ENCODE results near the gene LRRC10B.
A peak's percentile ranks its signal among the peaks of the same experiment; 100 is the strongest.
"Not testable (repeated sequence)": the region's sequence is repeated elsewhere in the genome, so short reads cannot be mapped to it uniquely, and the experiment has no call there.

LRRC10B gene

GRCh38 chr11:61507962-61508861 is at the start of gene LRRC10B:
Gene LRRC10B, plus strand, starts transcription at chr11:61508749. Its CDS starts 250 bp downstream, at chr11:61508999.
- peak; percentile 31 to 48 (median 33) for DNase-seq

DNA sequence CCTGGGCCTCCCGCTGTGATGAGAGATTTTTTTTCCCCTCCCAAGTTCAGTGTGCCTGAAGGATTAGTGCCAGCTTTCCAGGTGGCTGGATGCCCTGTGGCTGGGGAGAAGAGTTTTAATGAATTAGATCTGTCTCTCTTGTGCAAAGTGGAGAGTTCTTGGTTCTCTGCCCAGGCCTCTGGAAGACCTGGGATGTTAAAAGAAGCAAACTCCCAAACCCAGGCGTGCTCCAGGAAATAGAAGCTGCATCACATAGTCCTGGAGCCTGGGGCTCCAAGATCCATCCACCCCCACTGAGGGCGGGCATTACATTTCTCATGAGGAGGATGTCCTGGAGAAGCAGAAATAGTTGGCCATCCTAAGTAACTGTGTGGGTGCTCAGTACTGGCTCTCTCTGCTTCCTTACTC is 48.1 kb upstream of the LRRC10B start:
- no peak for DNase-seq

- no peak for DNase-seq
Measured at GRCh38 chr11:61460986-61461385, 47.6 kb upstream of the LRRC10B start.

- DNase-seq, result not testable (repeated sequence)
Measured at GRCh38 chr11:61467602-61468001, 40.9 kb upstream of the LRRC10B start.

- no peak for DNase-seq
Measured at GRCh38 chr11:61468002-61468401, 40.5 kb upstream of the LRRC10B start.

DNA sequence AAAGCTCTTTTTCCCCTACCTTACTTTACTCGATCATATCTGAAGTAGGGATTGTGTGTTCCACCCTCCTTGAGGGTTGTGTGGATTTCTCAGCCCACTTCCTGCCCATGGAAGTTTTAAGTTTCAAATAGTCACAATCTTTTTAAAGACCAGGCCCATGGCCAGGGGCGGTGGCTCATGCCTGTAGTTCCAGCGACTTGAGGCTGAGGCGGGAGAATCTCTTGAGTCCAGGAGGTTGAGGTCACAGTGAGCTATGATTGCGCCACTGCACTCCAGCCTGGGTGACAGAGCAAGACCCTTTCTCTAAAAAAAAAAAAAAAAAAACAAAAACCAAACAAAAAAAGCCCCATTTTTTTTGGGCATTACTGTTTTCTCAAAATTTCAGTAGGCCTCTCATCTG is 36.3 kb upstream of the LRRC10B start:
- no peak for DNase-seq

DNA sequence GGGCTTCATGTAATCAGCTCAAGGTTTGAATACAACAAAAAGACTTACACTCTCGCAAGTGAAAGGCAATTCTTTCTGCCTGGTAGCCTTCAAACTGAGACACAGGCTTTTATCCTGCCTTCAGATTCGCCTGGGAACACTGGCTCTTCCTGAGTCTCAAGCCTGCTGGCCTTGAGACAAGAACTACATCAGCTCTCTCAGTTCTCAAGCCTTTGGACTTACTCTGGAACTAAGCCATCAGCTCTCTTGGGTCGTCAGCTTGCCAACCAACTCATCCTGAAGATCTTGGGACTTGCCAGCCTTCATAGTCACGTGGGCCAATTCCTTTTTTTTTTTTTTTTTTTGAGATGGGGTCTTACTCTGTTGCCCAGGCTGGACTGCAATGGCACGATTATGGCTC is 35.7 kb upstream of the LRRC10B start:
- DNase-seq, result no peak

GRCh38 chr11:61473370-61474012 is 35.1 kb upstream of the LRRC10B start:
- DNase-seq, result peak in 2 of 3 donors; percentile 13 to 25

GRCh38 chr11:61474013-61474643 is 34.4 kb upstream of the LRRC10B start:
- no peak for DNase-seq

DNA sequence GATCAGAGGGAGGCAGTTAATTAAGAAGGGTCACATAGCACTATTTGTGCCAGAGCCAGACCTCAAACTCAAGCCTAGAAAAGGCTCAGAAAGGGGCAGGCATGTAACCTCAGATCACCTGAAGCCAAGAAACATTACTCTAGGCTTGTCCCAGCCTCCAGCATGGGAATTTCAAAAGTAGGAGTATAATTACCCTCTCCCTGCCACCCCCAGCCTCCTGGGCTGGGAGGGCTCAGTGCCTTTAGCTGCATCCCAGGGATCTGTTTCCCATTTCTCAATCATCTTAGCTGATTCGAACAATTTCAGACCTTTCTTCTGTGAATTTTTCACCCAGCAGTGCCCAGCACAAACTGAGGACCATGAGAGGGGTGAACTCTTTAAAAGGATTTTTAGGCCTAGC is 33.1 kb upstream of the LRRC10B start:
- DNase-seq, result no peak

- peak; percentile 22 to 50 (median 41) for DNase-seq
Measured at GRCh38 chr11:61476371-61476770, 32.2 kb upstream of the LRRC10B start.

DNA sequence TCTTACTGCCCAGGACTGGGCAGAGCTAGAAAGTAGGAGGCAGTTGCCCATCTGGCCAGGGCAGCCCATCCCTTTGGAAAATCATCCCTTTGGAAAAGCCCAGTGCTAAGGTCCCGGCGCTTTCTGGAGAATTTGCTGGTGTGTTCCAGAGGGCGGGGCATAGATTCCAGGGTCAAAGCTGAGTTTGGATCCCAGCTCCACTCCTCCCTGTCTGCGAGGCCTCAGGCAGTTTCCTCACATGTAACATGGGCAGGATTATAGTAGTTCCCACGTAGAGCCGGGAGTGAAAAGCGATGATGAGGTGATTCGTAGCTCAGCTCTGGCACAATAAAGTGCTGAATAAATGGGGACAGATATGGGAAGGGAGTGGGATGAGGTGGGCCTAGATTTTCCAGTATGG is 31.4 kb upstream of the LRRC10B start:
- no peak for DNase-seq

GRCh38 chr11:61477727-61478148 is 30.8 kb upstream of the LRRC10B start:
- peak; percentile 38 to 63 (median 58) for DNase-seq

GRCh38 chr11:61479360-61480058 is 29.0 kb upstream of the LRRC10B start:
- DNase-seq, result not testable (repeated sequence)

DNA sequence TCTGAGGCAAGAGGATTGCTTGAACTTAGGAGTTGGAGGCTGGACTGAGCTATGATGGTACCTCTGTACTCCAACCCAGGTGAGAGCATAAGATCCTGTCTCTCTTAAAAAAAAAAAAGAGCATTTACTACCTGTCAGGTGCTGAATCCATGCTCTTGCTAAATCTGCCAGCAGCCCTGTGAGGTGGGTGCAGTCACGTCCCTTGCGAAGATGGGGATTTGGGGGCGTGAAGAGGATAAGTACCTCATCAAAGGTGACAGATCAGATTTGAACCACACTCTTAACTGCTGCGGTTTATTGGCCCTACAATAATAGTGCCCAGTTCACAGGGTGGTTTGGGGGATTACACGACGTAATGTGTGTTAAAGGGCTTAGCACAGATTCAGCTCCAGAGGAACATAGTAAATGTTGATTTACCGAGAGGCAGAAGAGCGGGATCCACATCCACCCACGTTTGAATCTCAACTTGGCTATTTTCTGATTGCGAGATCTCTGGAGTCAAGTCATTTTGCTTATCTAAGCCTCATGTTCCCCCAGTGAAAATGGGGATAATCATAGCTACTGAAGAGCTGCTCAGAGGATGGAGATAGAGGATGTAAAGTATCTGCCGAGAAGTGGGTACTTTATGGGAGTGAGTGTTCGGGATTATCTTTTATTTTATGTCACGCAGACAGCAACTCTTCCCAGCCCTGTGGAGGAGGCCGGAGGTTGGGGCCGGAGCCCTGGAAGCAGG is 28.1 kb upstream of the LRRC10B start:
- DNase-seq, result no peak

DNA sequence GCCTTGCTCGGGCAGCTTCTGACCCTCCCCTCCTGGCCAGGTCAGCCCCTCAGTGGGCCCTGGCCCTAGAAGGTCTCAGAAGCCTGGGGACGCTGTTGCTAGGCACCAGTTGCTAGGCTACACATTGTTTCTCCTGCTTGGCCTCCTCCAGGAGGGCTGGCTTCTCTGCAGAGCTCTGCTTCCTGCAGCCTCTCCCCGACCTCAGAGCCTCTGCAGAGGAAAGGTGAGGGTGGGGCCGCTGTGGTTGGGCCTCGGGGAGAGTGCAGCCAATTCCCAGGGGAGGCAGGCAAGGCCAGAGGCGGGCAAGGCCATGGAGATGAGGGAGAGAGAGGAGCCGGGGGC is 27.6 kb upstream of the LRRC10B start:
- no peak for DNase-seq

- no peak for DNase-seq
Measured at GRCh38 chr11:61481806-61482205, 26.7 kb upstream of the LRRC10B start.

DNA sequence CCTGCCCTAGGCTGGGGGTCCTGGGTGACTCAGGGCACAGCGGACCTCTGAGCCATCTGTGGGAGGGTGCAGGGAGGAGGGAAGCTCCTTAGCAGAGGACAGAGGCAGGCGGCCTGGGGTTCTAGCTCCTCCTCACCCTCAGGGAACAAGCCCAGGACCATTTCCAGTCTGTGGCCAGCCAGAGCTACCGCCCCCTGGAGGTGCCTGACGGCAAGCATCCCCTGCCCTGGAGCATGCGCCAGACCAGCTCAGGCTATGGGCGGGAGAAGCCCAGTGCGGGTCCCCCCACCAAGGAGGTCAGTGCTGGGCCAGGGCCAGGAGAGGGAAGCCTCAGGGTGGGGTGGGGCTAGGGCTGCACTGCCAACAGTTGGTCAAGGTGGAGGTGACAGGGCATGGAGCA is 26.0 kb upstream of the LRRC10B start:
- peak in 2 of 3 donors; percentile 41 to 63 for DNase-seq

- no peak for DNase-seq
Measured at GRCh38 chr11:61484541-61484940, 24.0 kb upstream of the LRRC10B start.

- DNase-seq, result no peak
Measured at GRCh38 chr11:61485080-61485479, 23.5 kb upstream of the LRRC10B start.

DNA sequence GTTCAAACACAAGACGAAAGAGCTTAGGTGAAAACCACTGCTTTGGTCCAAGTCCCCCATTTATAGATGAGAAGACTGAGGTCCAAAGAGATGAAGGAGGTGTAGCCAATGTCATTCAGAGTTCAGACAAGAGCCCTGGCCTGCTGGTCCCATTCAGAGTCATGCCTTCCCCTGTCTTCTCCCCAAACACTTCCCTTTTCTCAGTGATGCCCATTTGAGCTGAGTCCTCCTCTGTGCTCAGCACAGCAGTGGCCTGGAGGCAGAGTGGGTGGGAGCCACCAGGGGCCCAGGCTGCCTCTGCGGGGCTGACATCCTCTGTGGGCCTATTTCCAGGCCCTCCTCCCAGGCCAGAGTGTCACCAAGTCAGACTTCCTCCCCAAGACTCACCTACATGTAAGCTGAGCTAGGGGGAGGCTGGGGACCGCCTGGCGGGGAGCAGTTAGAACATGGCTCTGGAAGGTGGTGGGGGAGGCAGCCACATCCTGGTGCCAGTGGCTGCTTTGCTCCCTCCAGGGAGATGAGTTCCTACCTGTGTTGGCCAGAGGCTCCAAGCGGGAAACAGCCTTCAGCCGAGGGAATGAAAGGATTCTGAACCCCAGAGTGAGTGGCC is 22.4 kb upstream of the LRRC10B start:
- peak; percentile 30 to 42 (median 38) for DNase-seq

DNA sequence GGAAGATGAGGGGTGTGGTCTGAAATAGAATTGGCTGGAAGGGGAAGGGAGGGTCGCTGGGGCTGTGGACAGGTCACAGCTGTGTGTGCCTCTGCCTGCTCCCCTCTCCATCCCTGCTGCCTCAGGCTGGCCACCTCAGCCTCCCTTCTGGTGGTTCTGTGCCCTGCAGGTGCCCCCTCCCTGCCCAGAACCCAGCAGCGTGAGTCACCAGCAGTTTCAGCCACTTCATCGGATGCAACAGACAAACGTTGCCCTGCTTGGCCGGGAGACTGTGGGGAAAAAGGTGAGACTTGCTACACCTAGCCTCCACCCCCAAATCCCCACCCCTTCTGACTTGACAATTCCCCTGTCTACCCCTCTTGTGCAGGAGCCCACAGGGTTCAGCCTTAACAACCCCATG is 21.8 kb upstream of the LRRC10B start:
- DNase-seq, result no peak
